Measurements from ENCODE around the gene GLT8D2.

GLT8D2 gene, protein sequence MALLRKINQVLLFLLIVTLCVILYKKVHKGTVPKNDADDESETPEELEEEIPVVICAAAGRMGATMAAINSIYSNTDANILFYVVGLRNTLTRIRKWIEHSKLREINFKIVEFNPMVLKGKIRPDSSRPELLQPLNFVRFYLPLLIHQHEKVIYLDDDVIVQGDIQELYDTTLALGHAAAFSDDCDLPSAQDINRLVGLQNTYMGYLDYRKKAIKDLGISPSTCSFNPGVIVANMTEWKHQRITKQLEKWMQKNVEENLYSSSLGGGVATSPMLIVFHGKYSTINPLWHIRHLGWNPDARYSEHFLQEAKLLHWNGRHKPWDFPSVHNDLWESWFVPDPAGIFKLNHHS

GRCh38 chr12:104049903-104050356 lies at the start of gene GLT8D2:
Gene GLT8D2 (minus strand): TSS chr12:104050187. CDS start chr12:104019648, 30,539 bp downstream.
- DNase-seq, result no peak

GRCh38 chr12:104097954-104098353 lies 48.0 kb upstream of the GLT8D2 start:
- no peak for DNase-seq

- DNase-seq, result no peak
Observed at GRCh38 chr12:104095289-104095688, 45.3 kb upstream of the GLT8D2 start.

DNA sequence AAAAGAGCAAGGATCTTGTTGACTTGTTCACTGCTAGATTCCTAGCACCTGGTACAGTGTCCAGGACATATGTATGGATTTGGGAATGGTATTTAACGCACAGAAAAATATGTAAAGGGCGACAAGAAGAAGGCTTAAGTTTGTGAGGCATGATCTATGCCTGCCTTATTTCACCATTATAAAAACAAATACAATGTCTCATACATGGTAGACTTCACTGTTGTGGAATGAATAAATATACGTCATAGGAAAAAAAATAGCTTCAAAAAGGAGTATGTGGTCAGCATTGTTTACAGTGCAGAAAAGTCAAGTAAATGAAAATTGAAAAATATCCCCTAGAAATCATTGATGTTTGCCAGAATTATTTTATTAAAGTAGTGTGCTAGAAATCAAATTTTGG lies 44.3 kb upstream of the GLT8D2 start:
- no peak for DNase-seq

- no peak for DNase-seq
Observed at GRCh38 chr12:104091136-104091535, 41.1 kb upstream of the GLT8D2 start.

GRCh38 chr12:104090685-104091084 lies 40.7 kb upstream of the GLT8D2 start:
- DNase-seq, result no peak

GRCh38 chr12:104083769-104084475 lies 33.9 kb upstream of the GLT8D2 start:
- DNase-seq, result no peak

GRCh38 chr12:104080764-104081163 lies 30.8 kb upstream of the GLT8D2 start:
- DNase-seq, result no peak

GRCh38 chr12:104079024-104079423 lies 29.0 kb upstream of the GLT8D2 start:
- no peak for DNase-seq

GRCh38 chr12:104073699-104074098 lies 23.7 kb upstream of the GLT8D2 start:
- no peak for DNase-seq

GRCh38 chr12:104072099-104072498 lies 22.1 kb upstream of the GLT8D2 start:
- no peak for DNase-seq

GRCh38 chr12:104064842-104065427 lies 14.9 kb upstream of the GLT8D2 start:
- DNase-seq, result no peak

GRCh38 chr12:104064031-104064841 lies 14.2 kb upstream of the GLT8D2 start, which contains the start of gene HCFC2:
Gene HCFC2 (plus strand): TSS chr12:104064531. CDS start chr12:104064561, 30 bp downstream.
- DNase-seq, result peak; percentile 85

DNA sequence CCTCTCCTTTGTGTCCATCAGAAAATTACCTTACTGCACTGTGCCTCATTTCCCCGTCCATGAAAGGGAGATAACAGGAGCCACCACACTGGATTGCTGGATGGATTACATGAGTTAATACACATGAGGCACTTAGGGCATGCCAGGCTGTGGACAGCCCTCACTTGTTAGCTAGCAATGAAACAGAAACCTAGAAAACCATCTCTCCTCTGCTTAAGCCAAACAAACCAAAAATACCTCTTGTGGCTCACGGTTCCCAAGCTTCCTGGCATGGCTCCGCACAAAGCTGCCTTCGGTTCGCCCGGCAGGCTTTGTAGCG lies 13.7 kb upstream of the GLT8D2 start:
- DNase-seq, result no peak

DNA sequence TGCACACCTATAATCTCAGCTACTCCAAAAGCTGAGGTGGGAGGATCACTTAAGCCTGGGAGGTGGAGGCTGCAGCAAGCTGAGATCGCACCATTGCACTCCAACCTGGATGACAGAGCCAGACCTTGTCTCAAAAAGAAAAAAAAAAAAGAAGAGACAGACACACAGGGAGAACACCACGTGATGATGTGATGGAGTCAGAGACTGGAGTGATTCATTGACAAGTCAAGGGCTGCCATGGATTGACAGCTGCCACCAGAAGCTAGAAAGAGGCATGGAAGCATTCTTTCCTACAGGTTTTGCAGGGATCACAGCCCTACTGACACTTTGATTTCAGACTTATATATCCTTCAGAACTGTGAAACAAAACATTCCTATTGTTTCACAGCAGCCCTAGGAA lies 10.8 kb upstream of the GLT8D2 start:
- DNase-seq, result no peak

DNA sequence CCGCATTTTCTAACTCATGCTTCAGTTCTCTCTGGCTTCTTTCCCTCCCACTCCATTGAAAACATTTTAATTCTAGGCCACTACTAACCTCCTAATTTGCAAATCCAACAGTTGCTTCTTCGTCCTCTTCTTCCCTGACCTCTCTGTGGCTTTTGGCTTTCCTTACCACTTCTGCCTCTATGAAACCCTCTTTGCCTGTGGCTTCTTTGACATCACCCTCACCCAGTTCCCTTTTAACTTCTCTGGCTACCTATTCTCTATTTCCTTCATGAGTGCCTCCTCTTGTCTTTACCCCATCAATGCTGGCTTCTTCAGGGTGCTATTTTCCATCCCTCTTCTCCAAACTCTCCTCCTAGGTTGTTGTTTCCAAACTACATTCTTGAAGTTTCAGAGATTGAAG lies 10.0 kb upstream of the GLT8D2 start:
- no peak for DNase-seq

DNA sequence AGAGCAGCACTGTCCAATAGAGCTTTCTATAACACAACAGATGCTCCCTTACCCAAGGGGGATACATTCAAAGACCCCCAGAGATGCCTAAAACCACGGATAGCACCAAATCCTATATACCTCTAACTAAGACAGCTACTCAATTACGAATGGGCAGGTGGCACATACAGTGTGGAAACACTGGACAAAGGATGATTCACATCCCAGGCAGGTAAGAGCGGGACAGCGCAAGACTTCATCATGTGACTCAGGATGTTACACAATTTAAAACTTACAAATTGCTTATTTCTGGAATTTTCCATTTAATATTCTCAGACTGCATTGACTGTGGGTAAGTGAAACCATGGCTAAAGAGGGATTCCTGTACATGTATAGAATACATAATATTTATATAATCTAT lies 8.8 kb upstream of the GLT8D2 start:
- DNase-seq, result no peak

DNA sequence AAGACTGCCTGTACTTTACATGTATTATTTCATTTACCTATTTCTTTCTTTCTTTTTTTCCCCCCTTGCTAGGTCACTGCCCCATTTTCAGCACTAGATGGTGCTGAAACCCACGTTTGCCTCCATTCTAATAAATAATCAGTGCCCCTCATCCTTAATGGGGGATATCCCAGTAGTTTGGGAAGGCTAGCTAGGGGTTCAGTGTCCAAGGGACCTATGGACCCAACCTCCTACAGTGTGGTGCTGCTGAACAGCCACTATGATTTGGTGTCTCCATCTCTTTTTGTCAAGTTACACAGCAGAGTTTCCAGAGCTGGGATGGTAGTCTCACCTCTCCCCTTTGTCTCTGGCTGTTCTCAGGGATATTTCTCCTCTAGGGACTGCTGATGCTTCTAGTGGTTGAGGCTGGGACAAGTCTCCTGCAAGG lies 7.8 kb upstream of the GLT8D2 start:
- no peak for DNase-seq

DNA sequence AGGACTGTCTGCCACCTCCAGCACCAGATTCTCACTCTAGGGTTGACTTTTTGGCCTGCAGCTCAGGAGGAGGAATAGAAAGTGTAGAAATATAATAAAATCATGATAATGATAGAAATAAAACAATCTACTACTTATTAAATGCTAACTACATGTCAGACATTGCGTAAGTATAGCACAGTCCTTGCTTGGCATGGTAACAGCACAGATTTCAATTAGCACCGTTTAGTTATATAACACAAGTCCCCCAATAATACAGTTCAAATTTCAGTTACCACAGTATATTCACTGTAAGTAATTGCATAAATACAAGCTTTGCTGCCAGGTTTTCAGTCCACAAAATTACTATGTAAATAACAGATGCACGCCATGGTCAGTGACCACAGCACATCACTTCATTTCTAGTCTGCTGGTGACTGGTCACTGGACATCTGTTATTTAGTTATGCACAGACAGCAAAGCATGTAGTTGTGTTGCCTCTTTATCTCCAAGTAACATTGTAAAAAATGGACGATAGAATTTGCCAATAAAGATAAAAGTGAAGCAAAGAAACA lies 6.5 kb upstream of the GLT8D2 start:
- DNase-seq, result no peak

DNA sequence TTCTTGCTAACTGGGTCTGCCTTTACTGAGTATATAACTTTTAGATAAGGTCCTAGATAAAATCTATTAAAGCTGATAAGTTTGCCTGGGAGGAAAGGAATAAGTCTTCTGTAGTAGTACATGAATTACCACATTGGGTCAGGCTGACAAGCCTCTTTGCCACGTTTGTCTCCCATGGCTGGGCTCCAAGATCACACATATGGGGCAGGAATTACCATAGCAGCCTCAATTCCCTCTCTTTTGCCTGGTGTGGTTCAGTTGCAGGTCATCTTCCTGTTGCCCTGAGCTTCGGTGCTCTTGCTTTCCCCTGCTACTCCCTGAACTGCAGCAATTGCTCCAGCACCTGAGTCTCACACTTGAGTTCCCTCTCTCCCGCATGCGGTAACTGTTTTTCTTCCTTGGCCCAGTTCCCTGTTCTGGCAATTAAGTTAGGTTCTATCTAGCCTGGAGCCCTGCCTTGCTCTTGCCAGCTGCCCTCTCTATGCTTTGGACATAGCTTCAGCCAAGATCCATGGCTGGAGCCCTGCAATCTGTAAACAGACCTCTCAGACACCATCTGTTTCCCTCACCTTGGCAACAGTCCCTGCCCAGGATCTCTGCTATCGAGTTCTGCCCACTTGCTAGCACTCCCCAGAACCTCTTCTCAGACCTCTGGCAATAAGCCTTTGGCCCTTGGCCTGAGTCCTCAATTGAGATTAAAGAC lies 5.8 kb upstream of the GLT8D2 start:
- no peak for DNase-seq

DNA sequence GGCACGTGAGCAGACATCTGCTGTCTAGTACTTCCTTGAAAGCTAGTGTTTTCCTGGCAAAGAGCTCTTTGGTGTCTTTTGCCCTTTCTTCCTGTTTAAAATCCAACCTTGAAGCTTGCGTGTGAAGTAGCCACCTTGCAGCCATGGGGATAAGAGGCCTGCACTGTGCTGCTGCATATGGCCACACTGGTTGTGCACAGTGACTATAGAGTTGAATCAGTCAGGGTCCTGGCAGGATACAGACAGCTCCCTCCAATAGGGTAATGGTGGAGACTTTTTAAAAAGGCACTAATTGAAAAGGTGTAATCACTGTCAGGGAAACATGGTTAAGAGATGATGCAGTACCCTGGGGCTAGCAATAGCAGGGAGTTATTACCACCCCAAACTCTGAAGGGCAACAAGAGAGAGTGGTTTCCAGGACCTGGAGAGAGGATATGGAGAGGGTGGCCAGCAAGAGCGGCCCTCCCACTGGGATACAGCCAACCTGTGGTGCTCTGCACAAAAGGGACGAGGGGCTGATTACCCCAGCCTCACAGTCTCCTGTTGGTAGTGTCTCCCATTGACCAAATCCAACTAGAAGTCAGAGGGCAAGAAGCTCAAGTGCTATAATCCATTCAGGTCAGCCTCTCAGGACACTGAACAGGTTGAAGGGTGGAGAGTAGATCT lies 4.8 kb upstream of the GLT8D2 start:
- no peak for DNase-seq

GRCh38 chr12:104050436-104050835 lies 449 bp upstream of the GLT8D2 start:
- no peak for DNase-seq
